K562 (cell line): ENCODE data around the gene ZCCHC9. TPM values are rescaled to one million over a fixed set of nuclear protein-coding genes. Genes with fewer than 3 reads are reported as not detected.

Experiments used
- ADNP ChIP-seq: fragments of 200-800 bp; sonication (Bioruptor generic); IDR thresholded peaks from 2 replicates; pipeline ENCODE4 v1.6.1; 2016; ENCODE audit warnings: missing genetic modification characterization, missing compliant biosample characterization
- DACH1 ChIP-seq: fragments of 450-650 bp; IDR thresholded peaks from 2 replicates; pipeline ENCODE4 v1.6.1; 2018; ENCODE audit not compliant: partially characterized antibody
- HINFP ChIP-seq: fragments of 450-650 bp; conservative IDR thresholded peaks from 2 replicates; pipeline ENCODE4 v1.6.1; 2016; ENCODE audit warnings: missing genetic modification characterization, low read depth, mild to moderate bottlenecking, control low read depth, missing compliant biosample characterization
- HLTF ChIP-seq: fragments of 450-650 bp; IDR thresholded peaks from 2 replicates; pipeline ENCODE4 v1.6.1; 2016
- KDM1A ChIP-seq, 2 experiments: fragments of 450-650 bp; IDR thresholded peaks; 2 replicates each; pipeline ENCODE4 v1.6.1; 2016; ENCODE audit warnings: mild to moderate bottlenecking in 2 of 2
- PHF20 ChIP-seq: fragments of 450-650 bp; IDR thresholded peaks from 2 replicates; pipeline ENCODE4 v1.6.1; 2018; ENCODE audit not compliant: partially characterized antibody
- PHF8 ChIP-seq: fragments of 200-600 bp; sonication (generic); IDR thresholded peaks from 2 replicates; pipeline ENCODE4 v1.6.1; 2012; ENCODE audit warnings: mixed run types, mild to moderate bottlenecking, inconsistent platforms, low read length, moderate library complexity, borderline replicate concordance
- PKNOX1 ChIP-seq: fragments of 450-650 bp; IDR thresholded peaks from 2 replicates; pipeline ENCODE4 v1.6.1; 2016
- POLR2G ChIP-seq: fragments of 200-400 bp; formaldehyde crosslinking; IDR thresholded peaks from 2 replicates; pipeline ENCODE4 v1.6.1; 2017; ENCODE audit warnings: low read depth, mild to moderate bottlenecking, antibody characterized with exemption, low read length, moderate library complexity
- TEAD1 ChIP-seq, 2 experiments: fragments of 450-650 bp in 1 of 2; sonication (generic) in 1 of 2; formaldehyde crosslinking; IDR thresholded peaks; 2 replicates each; pipeline versions ENCODE4 v1.4.0 to v1.8.0; 2020 to 2022; ENCODE audit warnings: mild to moderate bottlenecking in 2 of 2, missing genetic modification reagents in 1 of 2
- TEAD4 ChIP-seq, 2 experiments: sonication (generic) in 1 of 2; formaldehyde crosslinking in 1 of 2; IDR thresholded peaks; 2 replicates each; pipeline versions ENCODE4 v1.6.1 to v1.8.0; 2012 to 2022; ENCODE audit warnings: borderline replicate concordance in 1 of 2, inconsistent platforms in 1 of 2, low read length in 1 of 2, mild to moderate bottlenecking in 1 of 2, missing genetic modification reagents in 1 of 2
- ZBTB1 ChIP-seq: sonication (generic); formaldehyde crosslinking; IDR thresholded peaks from 2 replicates; pipeline ENCODE4 v1.8.1; 2023; ENCODE audit warnings: missing genetic modification reagents, low read depth, mild to moderate bottlenecking, borderline replicate concordance
- ZBTB40 ChIP-seq, 2 experiments: fragments of 450-650 bp in 1 of 2; sonication (generic) in 1 of 2; formaldehyde crosslinking in 1 of 2; IDR thresholded peaks; 2 replicates each; pipeline versions ENCODE4 v1.7.1 to v1.9.0; 2016 to 2022; ENCODE audit warnings: inconsistent platforms in 1 of 2, mild to moderate bottlenecking in 1 of 2, missing genetic modification reagents in 1 of 2
- polyA plus RNA-seq, 8 experiments: library from polyadenylated mRNA; depleted of rRNA in 4 of 8; stranded (reverse) in 5 of 8; unstranded in 3 of 8; fragments of >200 nt; fragmentation: Nextera tagmentation in 2 of 8; fragmentation: Illumina TruSeq in 1 of 8; extraction: Ambion mirVana in 2 of 8; extraction: Trizol in 1 of 8; gene quantifications; 2 replicates each; pipeline versions ENCODE4 v1.2.1 to v1.2.3, GENCODE V29; 2011 to 2014; ENCODE audit warnings: inconsistent platforms in 1 of 8, missing spikeins in 1 of 8
- total RNA-seq, 7 experiments: library from RNA; depleted of rRNA in 6 of 7; stranded (reverse); fragments of >200 nt in 6 of 7; fragmentation: Illumina TruSeq in 2 of 7; extraction: Trizol in 2 of 7; gene quantifications; 2 replicates each; pipeline versions ENCODE4 v1.2.1 to v1.2.3, GENCODE V29; 2011 to 2021; ENCODE audit warnings: low replicate concordance in 1 of 7

The ZCCHC9 gene
- total and polyA plus RNA-seq, 9 of the 15 experiments (the other 6 are each of a cell fraction or from before 2014, with no cell fraction given): 40.3 to 95.3 (median 59.9) TPM

- TF ChIP-seq DACH1 (no peak), HLTF (no peak), POLR2G (peak; percentile 97), PHF8 (peak; percentile 98), ADNP (tag) (no peak), ZBTB40 (IDR thresholded peaks at IDR 0.05) (peak; percentile 98), ZBTB40 (CRISPR knock-in tag; IDR thresholded peaks at IDR 0.05) (no peak), PHF20 (peak; percentile 91), TEAD4 (IDR thresholded peaks at IDR 0.05; ENCODE audit: low read length) (peak; percentile 11; the same call in 1 of the 2 replicates), TEAD4 (CRISPR knock-in tag; IDR thresholded peaks at IDR 0.05; ENCODE audit: borderline replicate concordance) (no peak), ZBTB1 (peak; percentile 61; the same call in 1 of the 2 replicates), KDM1A (IDR thresholded peaks at IDR 0.05) (no peak; a peak in 1 of 4 replicates), HINFP (tag) (no peak), PKNOX1 (peak; percentile 73), TEAD1 (CRISPR knock-in tag; IDR thresholded peaks at IDR 0.05) (peak; percentile 10 to 89; a peak in 2 of 4 replicates)
Observed at GRCh38 chr5:81301271-81302015, at the start of gene ZCCHC9 (continued).
